GM23338 (cell line): ENCODE results near the gene MFSD2A.

Experiments used
- CREB1 ChIP-seq: fragments of 250-450 bp; sonication (Bioruptor Pico); IDR thresholded peaks from 2 replicates; pipeline ENCODE4 v1.5.0; 2020; ENCODE audit warnings: low read depth, mild to moderate bottlenecking, moderate library complexity
- CTCF ChIP-seq, 2 experiments: fragments of 200-600 bp in 1 of 2; sonication (generic) in 1 of 2; conservative IDR thresholded peaks; 2 replicates each; pipeline versions ENCODE4 v1.5.1 to v1.6.1; 2016 to 2017; ENCODE audit warnings: antibody characterized with exemption in 2 of 2, low read depth in 2 of 2, mild to moderate bottlenecking in 2 of 2, moderate library complexity in 1 of 2
- EZH2 ChIP-seq: fragments of 200-600 bp; sonication (generic); IDR thresholded peaks from one replicate; pipeline ENCODE4 v1.8.0; 2017; ENCODE audit warnings: antibody characterized with exemption, mild to moderate bottlenecking, low read depth; ENCODE audit not compliant: unreplicated experiment
- EZH2phosphoT487 ChIP-seq: fragments of 200-600 bp; sonication (generic); IDR thresholded peaks from one replicate; pipeline ENCODE4 v1.8.1; 2018; ENCODE audit warnings: antibody characterized with exemption; ENCODE audit not compliant: unreplicated experiment
- JUNB ChIP-seq: IDR thresholded peaks from one replicate; pipeline ENCODE4 v1.6.1; 2016; ENCODE audit warnings: antibody characterized with exemption; ENCODE audit not compliant: unreplicated experiment
- NANOG ChIP-seq: IDR thresholded peaks from 2 replicates; pipeline ENCODE4 v1.6.1; 2016; ENCODE audit warnings: antibody characterized with exemption, borderline replicate concordance
- POLR2AphosphoS5 ChIP-seq: IDR thresholded peaks from 2 replicates; pipeline ENCODE4 v1.6.1; 2016; ENCODE audit warnings: antibody characterized with exemption, low read depth
- REST ChIP-seq: IDR thresholded peaks from one replicate; pipeline ENCODE4 v1.6.1; 2018; ENCODE audit warnings: antibody characterized with exemption; ENCODE audit not compliant: unreplicated experiment
- ZNF331 ChIP-seq: fragments of 250-450 bp; sonication (Bioruptor Pico); IDR thresholded peaks from 2 replicates; pipeline ENCODE4 v1.5.0; 2020; ENCODE audit warnings: low read depth, mild to moderate bottlenecking, moderate library complexity
- ZNF462 ChIP-seq: fragments of 250-450 bp; sonication (Bioruptor Pico); IDR thresholded peaks from 2 replicates; pipeline ENCODE4 v1.5.0; 2020; ENCODE audit warnings: mild to moderate bottlenecking, moderate library complexity
- TF ChIP-seq, protein P1 (sequence below): IDR thresholded peaks from 2 replicates; pipeline ENCODE4 v1.6.1; 2016; ENCODE audit warnings: antibody characterized with exemption

DNA sequence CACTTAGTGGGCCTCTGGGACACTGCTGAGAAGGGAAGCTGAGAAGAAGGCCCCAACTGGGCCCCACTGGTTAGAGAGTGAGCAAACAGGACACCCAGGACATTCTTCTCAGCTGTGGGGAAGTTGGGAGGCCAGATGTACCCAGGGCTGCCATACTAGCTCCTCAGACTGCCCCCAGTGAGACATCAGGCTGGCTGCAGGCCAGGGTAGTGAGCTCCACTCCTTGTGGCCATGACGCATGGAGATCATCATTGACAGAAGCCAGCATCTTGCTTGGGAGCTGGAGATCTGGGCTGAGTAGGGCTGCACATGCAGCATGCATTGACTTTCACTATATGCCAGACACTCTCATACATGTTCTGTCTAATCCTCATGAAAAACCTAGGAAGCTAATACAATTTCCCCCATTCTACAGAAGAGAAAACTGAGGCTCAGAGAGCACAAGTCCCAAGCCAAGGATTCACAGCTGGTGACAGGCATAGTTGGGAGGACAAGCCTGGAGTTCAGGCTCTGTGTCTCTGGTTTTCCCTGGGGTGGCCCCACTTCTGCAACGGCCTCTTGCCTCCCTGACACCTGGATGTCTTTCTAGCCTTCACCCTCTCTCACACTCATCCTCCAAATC is 29.1 kb upstream of the MFSD2A start:
- TF ChIP-seq CTCF (conservative IDR thresholded peaks at IDR 0.05; ENCODE audit: low read depth in 2 of 2) = no peak
- TF ChIP-seq POLR2AphosphoS5 = no peak
- no peak for TF ChIP-seq EZH2
- TF ChIP-seq REST = no peak
- TF ChIP-seq CREB1 (CRISPR knock-in tag) = no peak
- TF ChIP-seq ZNF462 (CRISPR knock-in tag) = no peak
- no peak for TF ChIP-seq ZNF331 (CRISPR knock-in tag)
- TF ChIP-seq, protein P1, sequence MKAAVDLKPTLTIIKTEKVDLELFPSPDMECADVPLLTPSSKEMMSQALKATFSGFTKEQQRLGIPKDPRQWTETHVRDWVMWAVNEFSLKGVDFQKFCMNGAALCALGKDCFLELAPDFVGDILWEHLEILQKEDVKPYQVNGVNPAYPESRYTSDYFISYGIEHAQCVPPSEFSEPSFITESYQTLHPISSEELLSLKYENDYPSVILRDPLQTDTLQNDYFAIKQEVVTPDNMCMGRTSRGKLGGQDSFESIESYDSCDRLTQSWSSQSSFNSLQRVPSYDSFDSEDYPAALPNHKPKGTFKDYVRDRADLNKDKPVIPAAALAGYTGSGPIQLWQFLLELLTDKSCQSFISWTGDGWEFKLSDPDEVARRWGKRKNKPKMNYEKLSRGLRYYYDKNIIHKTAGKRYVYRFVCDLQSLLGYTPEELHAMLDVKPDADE = no peak
- TF ChIP-seq EZH2phosphoT487 = no peak
- no peak for TF ChIP-seq NANOG
- no peak for TF ChIP-seq JUNB
